Natural killer cell treated with Interleukin-12 subunit alpha and Interleukin-12 subunit beta and Interleukin-15 and Interleukin-18, amount 100 ng/mL, for 72 hours (primary cell): ENCODE data around the gene ARIH2. TPM values are rescaled to one million over a fixed set of nuclear protein-coding genes. Genes with fewer than 3 reads are reported as not detected.
"Not testable (repeated sequence)": the region's sequence is repeated elsewhere in the genome, so short reads cannot be mapped to it uniquely, and the experiment has no call there.

Experiments
- ATAC-seq, 2 donors: fragments of 150-1000 bp; cut with Tn5 transposase in 1 of 2; sonication (Bioruptor Pico), chemical (Tn5 transposase) in 1 of 2; 2 replicates each; pipeline ENCODE4 v1.10.0; 2021
- DNase-seq: peaks from one replicate; pipeline ENCODE4 v3.0.0; 2022; ENCODE audit warnings: low spot score
- H3K27ac Mint-ChIP-seq, 2 donors: 1 replicate in 1 of 2; 2 replicates in 1 of 2; pipeline ENCODE4 v1.8.0; 2022; ENCODE audit warnings: mixed read lengths in 2 of 2, mild to moderate bottlenecking in 1 of 2, moderate library complexity in 1 of 2
- H3K27me3 Mint-ChIP-seq, 2 donors: 1 replicate in 1 of 2; 2 replicates in 1 of 2; pipeline ENCODE4 v1.8.0; 2022; ENCODE audit warnings: mixed read lengths in 2 of 2
- H3K36me3 Mint-ChIP-seq: one replicate; pipeline ENCODE4 v1.8.0; 2022; ENCODE audit warnings: mixed read lengths
- H3K4me1 Mint-ChIP-seq, 2 donors: 1 replicate in 1 of 2; 2 replicates in 1 of 2; pipeline ENCODE4 v1.8.0; 2022; ENCODE audit warnings: low read depth in 2 of 2, mixed read lengths in 2 of 2, mild to moderate bottlenecking in 1 of 2
- H3K4me3 Mint-ChIP-seq: one replicate; pipeline ENCODE4 v1.8.0; 2022; ENCODE audit warnings: mixed read lengths
- H3K9me3 Mint-ChIP-seq: 2 replicates; pipeline ENCODE4 v1.8.0; 2022; ENCODE audit warnings: mixed read lengths
- total RNA-seq, 2 donors: library from RNA; stranded (reverse); gene quantifications; one replicate each; pipeline ENCODE4 v1.2.3, GENCODE V29; 2022

ARIH2 gene
- total RNA-seq, 2 donors from 2014 or later: 141 to 238 TPM

- Mint-ChIP-seq H3K27me3 (no peaks in the 10 kb centered on the region), H3K27ac (peak overlapping the region; percentile 98 to 99)
These were observed 19.4 kb upstream of the ARIH2 start for GRCh38 chr3:48899273-48899672.

GRCh38 chr3:48907026-48907425, 11.6 kb upstream of the ARIH2 start:
- not testable (repeated sequence) for H3K27me3 Mint-ChIP-seq, H3K4me3 Mint-ChIP-seq, ATAC-seq, H3K27ac Mint-ChIP-seq, DNase-seq, H3K36me3 Mint-ChIP-seq, H3K4me1 Mint-ChIP-seq, H3K9me3 Mint-ChIP-seq

More at GRCh38 chr3:48899273-48899672, 19.4 kb upstream of the ARIH2 start:
- Mint-ChIP-seq H3K4me3 (peak overlapping the region; percentile 86), H3K4me1 (peaks cover 32 to 43% of the 10 kb centered on the region in 2 donors), H3K36me3 (no peaks in the 10 kb centered on the region), H3K9me3 (no peaks in the 10 kb centered on the region)
- ATAC-seq: peak; percentile 68 to 78
- peak; percentile 71 for DNase-seq

- DNase-seq (no peak), ATAC-seq (no peak)
- no peaks in the 10 kb centered on the region for H3K27me3 Mint-ChIP-seq
- H3K4me1 Mint-ChIP-seq: peaks cover 11 to 15% of the 10 kb centered on the region in 2 donors
- no peaks in the 10 kb centered on the region for H3K9me3 Mint-ChIP-seq
- no peak overlapping the region for H3K4me3 Mint-ChIP-seq
- no peaks in the 10 kb centered on the region for H3K36me3 Mint-ChIP-seq
- peak overlapping the region in 1 of 2 donors; percentile 18 for H3K27ac Mint-ChIP-seq
These were observed 3.3 kb upstream of the ARIH2 start for GRCh38 chr3:48915296-48915695.

- peak; percentile 57 to 65 for ATAC-seq
- Mint-ChIP-seq H3K27me3 (no peaks in the 10 kb centered on the region), H3K4me3 (peak overlapping the region; percentile 89), H3K36me3 (peaks cover 5% of the 10 kb centered on the region), H3K4me1 (peaks cover 16 to 19% of the 10 kb centered on the region in 2 donors), H3K9me3 (no peaks in the 10 kb centered on the region), H3K27ac (peak overlapping the region; percentile 97)
- DNase-seq: peak; percentile 75
These were observed 835 bp downstream of the ARIH2 start for GRCh38 chr3:48919215-48920138.

- H3K9me3 Mint-ChIP-seq: no peaks in the 10 kb centered on the region
- H3K4me3 Mint-ChIP-seq: peak overlapping the region; percentile 71
- ATAC-seq (no peak), DNase-seq (no peak)
- peaks cover 34% of the 10 kb centered on the region for H3K36me3 Mint-ChIP-seq
- H3K27ac Mint-ChIP-seq: peak overlapping the region; percentile 56 to 76
- H3K27me3 Mint-ChIP-seq: no peaks in the 10 kb centered on the region
- H3K4me1 Mint-ChIP-seq: peaks cover 48 to 55% of the 10 kb centered on the region in 2 donors
These were observed 8.1 kb downstream of the ARIH2 start for GRCh38 chr3:48926425-48927392.

GRCh38 chr3:48927928-48928327, 9.3 kb downstream of the ARIH2 start:
- DNase-seq (no peak), ATAC-seq (peak; percentile 55 to 79)
- peaks cover 31% of the 10 kb centered on the region for H3K36me3 Mint-ChIP-seq
- peak overlapping the region; percentile 65 for H3K4me3 Mint-ChIP-seq
- H3K4me1 Mint-ChIP-seq: peaks cover 56 to 63% of the 10 kb centered on the region in 2 donors
- H3K9me3 Mint-ChIP-seq: no peaks in the 10 kb centered on the region
- H3K27me3 Mint-ChIP-seq: no peaks in the 10 kb centered on the region
- H3K27ac Mint-ChIP-seq: peak overlapping the region; percentile 56 to 76

- Mint-ChIP-seq H3K4me3 (peak overlapping the region; percentile 65), H3K36me3 (peaks cover 31% of the 10 kb centered on the region), H3K4me1 (peaks cover 57 to 64% of the 10 kb centered on the region in 2 donors), H3K9me3 (no peaks in the 10 kb centered on the region), H3K27ac (peak overlapping the region; percentile 56 to 76), H3K27me3 (no peaks in the 10 kb centered on the region)
- DNase-seq: no peak
- ATAC-seq: no peak
These were observed 10.0 kb downstream of the ARIH2 start for GRCh38 chr3:48928679-48929078.

- ATAC-seq: no peak
- H3K4me1 Mint-ChIP-seq: peaks cover 57 to 65% of the 10 kb centered on the region in 2 donors
- peak overlapping the region; percentile 56 to 76 for H3K27ac Mint-ChIP-seq
- H3K27me3 Mint-ChIP-seq: no peaks in the 10 kb centered on the region
- peaks cover 36% of the 10 kb centered on the region for H3K36me3 Mint-ChIP-seq
- no peaks in the 10 kb centered on the region for H3K9me3 Mint-ChIP-seq
- peak overlapping the region; percentile 65 for H3K4me3 Mint-ChIP-seq
- DNase-seq: no peak
These were observed 10.9 kb downstream of the ARIH2 start for GRCh38 chr3:48929358-48930035.

- H3K4me1 Mint-ChIP-seq: peaks cover 59 to 75% of the 10 kb centered on the region in 2 donors
- H3K4me3 Mint-ChIP-seq: peak overlapping the region; percentile 56
- no peaks in the 10 kb centered on the region for H3K27me3 Mint-ChIP-seq
- H3K9me3 Mint-ChIP-seq: no peaks in the 10 kb centered on the region
- peaks cover 36% of the 10 kb centered on the region for H3K36me3 Mint-ChIP-seq
- peak overlapping the region; percentile 56 to 90 for H3K27ac Mint-ChIP-seq
- no peak for DNase-seq
- ATAC-seq: peak; percentile 37 to 81
These were observed 11.9 kb downstream of the ARIH2 start for GRCh38 chr3:48930590-48930989.

- ATAC-seq (peak in 1 of 2 donors; percentile 25), DNase-seq (no peak)
- H3K4me3 Mint-ChIP-seq: peak overlapping the region; percentile 12
- H3K27ac Mint-ChIP-seq: peak overlapping the region; percentile 56 to 90
- H3K9me3 Mint-ChIP-seq: no peaks in the 10 kb centered on the region
- peaks cover 48 to 61% of the 10 kb centered on the region in 2 donors for H3K4me1 Mint-ChIP-seq
- H3K36me3 Mint-ChIP-seq: peaks cover 28% of the 10 kb centered on the region
- no peaks in the 10 kb centered on the region for H3K27me3 Mint-ChIP-seq
These were observed 13.4 kb downstream of the ARIH2 start for GRCh38 chr3:48931944-48932580.

GRCh38 chr3:48934333-48934991, 15.8 kb downstream of the ARIH2 start:
- DNase-seq (no peak), ATAC-seq (no peak)
- H3K4me1 Mint-ChIP-seq: peaks cover 39 to 44% of the 10 kb centered on the region in 2 donors
- H3K4me3 Mint-ChIP-seq: no peak overlapping the region
- no peaks in the 10 kb centered on the region for H3K9me3 Mint-ChIP-seq
- peaks cover 17% of the 10 kb centered on the region for H3K36me3 Mint-ChIP-seq
- peak overlapping the region in 1 of 2 donors; percentile 19 for H3K27ac Mint-ChIP-seq
- no peaks in the 10 kb centered on the region for H3K27me3 Mint-ChIP-seq

GRCh38 chr3:48935530-48935929, 16.9 kb downstream of the ARIH2 start:
- peak overlapping the region in 1 of 2 donors; percentile 19 for H3K27ac Mint-ChIP-seq
- H3K9me3 Mint-ChIP-seq: no peaks in the 10 kb centered on the region
- peaks cover 11% of the 10 kb centered on the region for H3K36me3 Mint-ChIP-seq
- H3K27me3 Mint-ChIP-seq: no peaks in the 10 kb centered on the region
- DNase-seq (no peak), ATAC-seq (no peak)
- no peak overlapping the region for H3K4me3 Mint-ChIP-seq
- peaks cover 33 to 37% of the 10 kb centered on the region in 2 donors for H3K4me1 Mint-ChIP-seq
